Left lung (tissue), 10 donors: ENCODE data around the gene TSPAN9. TPM values are rescaled to one million over a fixed set of nuclear protein-coding genes. Genes with fewer than 3 reads are reported as not detected.

Experiments used
- ATAC-seq: fragments of 200-7000 bp; cut with Tn5 transposase; one replicate; pipeline ENCODE4 v1.9.1; 2020; ENCODE audit warnings: moderate library complexity
- DNase-seq, 4 donors: peaks; one replicate each; pipeline ENCODE4 v3.0.0-alpha.2; 2013 to 2020
- H3K27ac ChIP-seq, 2 donors: fragments of 200-600 bp; sonication (generic) in 1 of 2; one replicate each; pipeline versions ENCODE4 v1.5.0 to v1.8.0; 2020 to 2021
- H3K27me3 ChIP-seq, 2 donors: fragments of 200-600 bp; sonication (generic) in 1 of 2; one replicate each; pipeline versions ENCODE4 v1.5.0 to v1.8.0; 2020 to 2021
- H3K36me3 ChIP-seq, 2 donors: fragments of 200-600 bp; sonication (generic) in 1 of 2; one replicate each; pipeline versions ENCODE4 v1.5.0 to v1.8.0; 2020 to 2021
- H3K4me1 ChIP-seq, 2 donors: fragments of 200-600 bp; one replicate each; pipeline ENCODE4 v1.8.0; 2021
- H3K4me3 ChIP-seq, 2 donors: fragments of 200-600 bp; sonication (generic) in 1 of 2; one replicate each; pipeline versions ENCODE4 v1.5.0 to v1.8.0; 2020 to 2021; ENCODE audit warnings: mild to moderate bottlenecking in 1 of 2
- H3K9me3 ChIP-seq, 2 donors: fragments of 200-600 bp; sonication (generic) in 1 of 2; one replicate each; pipeline versions ENCODE4 v1.5.0 to v1.8.0; 2020 to 2021
- intact Hi-C, 2 donors: fragments of 100-400 bp; cut with DNase I; formaldehyde crosslinking; loops; one replicate each; pipeline versions ENCODE4 v1.11.2 to v1.14.2; 2022
- polyA plus RNA-seq, 6 donors: library from polyadenylated mRNA; unstranded; fragments of 120-200 nt; gene quantifications; one replicate each; pipeline ENCODE4 v1.2.1, GENCODE V29; 2013; ENCODE audit not compliant: insufficient read length in 6 of 6
- total RNA-seq, 2 donors: library from RNA; stranded (reverse); fragmentation: NEBNext Ultra II Directional; extraction: Animal tissue kit (Norgen Biotek cat#: 25700); gene quantifications; one replicate each; pipeline ENCODE4 v1.2.1, GENCODE V29; 2021
- TF ChIP-seq, protein P1 (sequence below), 2 donors: fragments of 200-600 bp; sonication (generic) in 1 of 2; IDR thresholded peaks; one replicate each; pipeline versions ENCODE4 v1.5.0 to v1.8.0; 2021; ENCODE audit warnings: antibody characterized with exemption in 2 of 2
- donor health status: DM: no; HTN: yes; CAD: no.
- donor health status: DM: no; HTN: no; CAD: no.

Gene TSPAN9
- total and polyA plus RNA-seq, 8 donors: 35.6 to 98.6 (median 81.3) TPM

DNA sequence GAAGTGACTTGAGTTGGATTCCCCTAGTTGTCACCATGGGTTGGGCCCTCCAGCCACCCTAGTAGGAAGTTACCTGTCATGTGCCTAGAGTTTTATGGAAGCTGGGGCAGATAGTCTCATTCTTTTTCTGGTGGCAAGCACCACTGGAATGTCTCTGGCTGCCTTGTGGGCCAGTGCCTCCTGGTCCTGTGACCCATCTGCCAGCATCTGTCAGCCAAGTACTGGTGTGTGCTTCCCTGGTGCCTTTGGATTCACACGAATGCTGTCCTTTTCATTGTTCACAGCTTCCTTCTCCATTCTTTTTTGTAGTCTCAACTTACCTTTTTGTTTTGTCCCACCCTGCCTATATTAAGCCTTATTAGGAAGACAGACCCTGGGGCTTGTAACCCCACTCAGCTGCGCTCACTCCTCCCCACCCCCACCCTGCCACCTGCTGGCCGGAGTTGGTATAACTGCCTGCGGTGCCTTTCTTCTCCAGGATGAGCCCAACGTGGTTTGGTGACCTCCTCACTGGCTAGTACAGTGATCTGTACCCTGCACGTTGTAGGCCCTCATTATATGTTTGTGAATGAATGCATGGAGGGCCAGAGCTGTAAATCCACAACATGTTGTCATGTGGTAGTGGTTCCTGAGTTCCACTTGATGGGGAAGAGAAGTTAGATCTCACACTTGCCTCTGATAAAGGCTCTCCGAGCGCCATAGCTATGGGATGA, 125.7 kb downstream of the TSPAN9 start:
- intact Hi-C loops: loop anchor here in 1 of 2 donors (10.0 kb wide), 1 partner anchor 68 kb away; no protein-coding TSS in a partner anchor
- H3K4me3 ChIP-seq: no peak overlapping the region
- TF ChIP-seq, protein P1, sequence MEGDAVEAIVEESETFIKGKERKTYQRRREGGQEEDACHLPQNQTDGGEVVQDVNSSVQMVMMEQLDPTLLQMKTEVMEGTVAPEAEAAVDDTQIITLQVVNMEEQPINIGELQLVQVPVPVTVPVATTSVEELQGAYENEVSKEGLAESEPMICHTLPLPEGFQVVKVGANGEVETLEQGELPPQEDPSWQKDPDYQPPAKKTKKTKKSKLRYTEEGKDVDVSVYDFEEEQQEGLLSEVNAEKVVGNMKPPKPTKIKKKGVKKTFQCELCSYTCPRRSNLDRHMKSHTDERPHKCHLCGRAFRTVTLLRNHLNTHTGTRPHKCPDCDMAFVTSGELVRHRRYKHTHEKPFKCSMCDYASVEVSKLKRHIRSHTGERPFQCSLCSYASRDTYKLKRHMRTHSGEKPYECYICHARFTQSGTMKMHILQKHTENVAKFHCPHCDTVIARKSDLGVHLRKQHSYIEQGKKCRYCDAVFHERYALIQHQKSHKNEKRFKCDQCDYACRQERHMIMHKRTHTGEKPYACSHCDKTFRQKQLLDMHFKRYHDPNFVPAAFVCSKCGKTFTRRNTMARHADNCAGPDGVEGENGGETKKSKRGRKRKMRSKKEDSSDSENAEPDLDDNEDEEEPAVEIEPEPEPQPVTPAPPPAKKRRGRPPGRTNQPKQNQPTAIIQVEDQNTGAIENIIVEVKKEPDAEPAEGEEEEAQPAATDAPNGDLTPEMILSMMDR (IDR thresholded peaks at IDR 0.05): peak; percentile 77 to 88
- no peaks in the 10 kb centered on the region for H3K36me3 ChIP-seq
- DNase-seq: peak in 2 of 4 donors; percentile 29 to 64
- H3K4me1 ChIP-seq: peaks cover 22 to 51% of the 10 kb centered on the region in 2 donors
- H3K9me3 ChIP-seq: no peaks in the 10 kb centered on the region
- no peak overlapping the region for H3K27ac ChIP-seq
- peak; percentile 59 for ATAC-seq
- H3K27me3 ChIP-seq: peaks cover 6 to 40% of the 10 kb centered on the region in 2 donors

DNA sequence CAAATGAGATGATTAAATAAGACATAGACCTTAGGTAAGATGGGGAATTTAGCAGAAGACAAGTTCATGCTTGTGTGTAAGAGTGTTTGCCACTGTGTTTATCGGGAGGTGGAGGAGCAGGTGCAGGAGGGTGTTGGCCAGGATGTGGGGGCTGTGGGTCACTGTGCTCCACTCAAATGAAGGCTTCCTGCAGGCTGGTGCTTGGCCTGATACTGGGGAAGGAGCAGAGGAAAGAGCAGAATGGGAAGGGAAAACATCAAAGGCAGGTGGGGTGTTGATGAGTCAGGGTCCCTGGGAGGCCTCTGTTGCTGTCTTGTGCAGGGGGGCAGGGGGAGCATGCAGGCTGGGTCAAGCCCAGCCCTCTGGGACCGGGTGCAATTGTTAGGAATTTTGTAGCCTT, 126.5 kb downstream of the TSPAN9 start:
- Histone ChIP-seq H3K4me1 (peaks cover 22 to 51% of the 10 kb centered on the region in 2 donors), H3K27me3 (peaks cover 6 to 40% of the 10 kb centered on the region in 2 donors), H3K4me3 (no peak overlapping the region), H3K9me3 (no peaks in the 10 kb centered on the region), H3K27ac (no peak overlapping the region), H3K36me3 (no peaks in the 10 kb centered on the region)
- ATAC-seq (no peak), DNase-seq (no peak)
- intact Hi-C loops: loop anchor here in 1 of 2 donors (10.0 kb wide), 1 partner anchor 69 kb away; no protein-coding TSS in a partner anchor
- TF ChIP-seq, protein P1 (IDR thresholded peaks at IDR 0.05): no peak

DNA sequence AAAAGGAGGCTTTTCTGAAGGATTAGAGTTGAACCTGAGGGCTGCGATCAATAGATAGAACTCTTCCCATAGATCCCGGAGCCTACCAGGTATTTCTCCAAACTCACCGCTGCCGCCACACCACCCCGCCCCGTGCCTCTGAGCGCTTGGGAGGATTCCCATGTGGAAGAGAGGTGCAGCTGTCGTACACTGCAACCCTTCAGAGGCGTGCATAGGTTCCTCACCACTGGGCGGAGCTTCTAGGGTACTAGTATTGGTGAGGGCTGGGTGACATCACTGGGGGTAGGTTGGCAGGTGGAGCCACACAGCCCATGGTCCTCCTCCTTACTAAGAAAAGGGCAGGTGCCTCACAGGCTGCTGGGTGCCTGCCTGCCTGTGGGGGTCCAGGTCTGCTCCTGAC, 127.0 kb downstream of the TSPAN9 start:
- Histone ChIP-seq H3K27ac (no peak overlapping the region), H3K4me1 (peaks cover 21 to 50% of the 10 kb centered on the region in 2 donors), H3K9me3 (no peaks in the 10 kb centered on the region), H3K27me3 (peaks cover 6 to 36% of the 10 kb centered on the region in 2 donors), H3K36me3 (no peaks in the 10 kb centered on the region), H3K4me3 (no peak overlapping the region)
- DNase-seq: no peak
- intact Hi-C loops: loop anchor here in 1 of 2 donors (10.0 kb wide), 1 partner anchor 69 kb away; no protein-coding TSS in a partner anchor
- TF ChIP-seq, protein P1 (IDR thresholded peaks at IDR 0.05): no peak
- ATAC-seq: no peak

DNA sequence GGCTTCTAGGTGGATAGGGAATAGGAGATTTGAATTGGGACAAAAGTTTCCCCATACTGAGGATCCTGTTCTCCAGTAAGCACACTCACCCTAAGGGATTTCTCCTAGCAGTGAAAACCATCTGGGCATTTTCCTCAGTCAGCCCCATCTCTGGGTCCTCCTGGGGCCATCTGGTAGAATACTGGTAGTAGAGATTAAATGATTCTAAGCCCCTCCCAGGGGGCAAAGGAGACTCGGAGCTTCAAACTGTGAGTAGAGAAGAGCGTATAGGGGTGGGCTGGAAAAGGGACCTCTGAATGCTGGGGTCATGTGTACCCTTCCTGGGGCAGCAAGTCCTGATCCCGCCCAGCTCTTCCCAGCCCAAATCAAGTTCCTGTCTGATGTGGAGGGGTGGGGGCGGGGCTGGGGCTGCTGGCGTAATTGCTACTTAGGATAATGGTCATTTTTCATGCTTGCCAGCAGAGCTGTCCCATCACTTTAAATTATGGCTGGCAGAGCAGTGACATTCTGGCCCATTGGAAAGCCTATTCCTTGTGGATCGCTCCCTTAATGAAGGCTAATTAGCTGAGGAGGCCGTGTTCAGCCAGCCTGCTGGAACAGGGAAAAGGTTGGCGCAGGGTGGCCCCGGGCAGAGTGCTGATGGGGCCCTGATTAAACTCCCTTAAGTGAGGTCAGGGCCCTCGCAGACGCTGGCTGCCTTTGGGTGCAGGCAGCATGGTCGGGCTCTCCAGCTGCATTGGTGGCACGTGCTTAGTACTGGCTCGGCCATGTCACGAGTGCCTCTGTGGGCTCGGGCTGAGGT, 127.8 kb downstream of the TSPAN9 start:
- Histone ChIP-seq H3K27me3 (peaks cover 6 to 28% of the 10 kb centered on the region in 2 donors), H3K9me3 (no peaks in the 10 kb centered on the region), H3K36me3 (no peaks in the 10 kb centered on the region), H3K27ac (no peak overlapping the region), H3K4me1 (peaks cover 13 to 42% of the 10 kb centered on the region in 2 donors), H3K4me3 (no peak overlapping the region)
- TF ChIP-seq, protein P1 (IDR thresholded peaks at IDR 0.05): no peak
- ATAC-seq (no peak), DNase-seq (no peak)
- intact Hi-C loops: loop anchor here in 1 of 2 donors (10.0 kb wide), 1 partner anchor 70 kb away; no protein-coding TSS in a partner anchor
